AG09319 (cell line): ENCODE results near the gene CTRB1.

Experiments
- DNase-seq: peaks from one replicate; pipeline ENCODE4 v3.0.0-alpha.2; 2010; ENCODE audit warnings: low read depth; ENCODE audit errors: extremely low read depth
- CTCF ChIP-seq: IDR thresholded peaks from 2 replicates; pipeline ENCODE4 v1.5.1; 2011; ENCODE audit warnings: low read depth, mild to moderate bottlenecking, inconsistent platforms, low read length, moderate library complexity

Gene CTRB1

GRCh38 chr16:75248536-75249380 is 30.0 kb downstream of the CTRB1 start:
- DNase-seq: no peak
- no peak for TF ChIP-seq CTCF

GRCh38 chr16:75249441-75249840 is 30.7 kb downstream of the CTRB1 start:
- DNase-seq: no peak

GRCh38 chr16:75250089-75250808 is 31.5 kb downstream of the CTRB1 start:
- no peak for DNase-seq
- no peak for TF ChIP-seq CTCF

More at GRCh38 chr16:75249441-75249840, 30.7 kb downstream of the CTRB1 start:
- no peak for TF ChIP-seq CTCF

- no peak for DNase-seq
- no peak for TF ChIP-seq CTCF
Observed at GRCh38 chr16:75250809-75251279, 32.1 kb downstream of the CTRB1 start.

GRCh38 chr16:75251280-75252048 is 32.7 kb downstream of the CTRB1 start, which contains the start of gene BCAR1:
BCAR1 (minus strand) TSS chr16:75251624; CDS start chr16:75251482, 142 bp downstream.
- no peak for TF ChIP-seq CTCF
- DNase-seq: peak; percentile 78

GRCh38 chr16:75252049-75252864 is 33.5 kb downstream of the CTRB1 start:
- no peak for TF ChIP-seq CTCF
- DNase-seq: no peak
